Activated CD4-positive, alpha-beta T cell treated with anti-CD3 and anti-CD28 coated beads, Interleukin-2, Interleukin-6, amounts not matched to agents 100 ng/mL and 50 ng/mL, durations not matched to agents 16 hours and 8 hours (primary cell): ENCODE results near the gene MCM8.

Experiments used
- DNase-seq: peaks from one replicate; pipeline ENCODE4 v3.0.0-alpha.2; 2020

The MCM8 gene

GRCh38 chr20:5950271-5951031 is at the start of gene MCM8, which contains the start of gene TRMT6:
Gene MCM8 (plus strand): TSS chr20:5950652. CDS start chr20:5952016, 1,364 bp downstream.
Gene TRMT6 (minus strand): TSS chr20:5950533. CDS start chr20:5950405, 128 bp downstream.
- peak; percentile 98 for DNase-seq

GRCh38 chr20:5900908-5901307 is 49.5 kb upstream of the MCM8 start:
- DNase-seq = no peak

- DNase-seq = no peak
These were observed 41.5 kb upstream of the MCM8 start for GRCh38 chr20:5908981-5909380.

DNA sequence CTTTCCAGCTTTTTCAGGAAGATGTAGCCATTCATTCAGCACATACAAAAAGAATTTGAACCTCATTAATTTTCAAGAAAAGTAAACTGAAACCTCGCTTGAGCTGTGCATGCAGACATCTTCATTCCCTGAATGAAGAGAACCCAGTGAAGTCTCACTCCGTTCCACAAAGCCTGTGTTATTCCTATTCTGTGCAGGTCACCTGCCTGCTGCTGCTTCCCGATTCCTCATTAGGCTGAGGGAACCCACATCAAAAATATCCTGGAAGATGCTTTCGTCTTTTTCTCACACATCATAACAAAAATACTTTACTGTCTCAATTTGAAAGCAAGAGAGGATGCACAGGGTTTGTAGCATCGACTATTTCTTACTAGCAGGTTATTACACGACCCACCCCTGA is 40.3 kb upstream of the MCM8 start:
- DNase-seq = no peak

- DNase-seq = no peak
These were observed 37.3 kb upstream of the MCM8 start for GRCh38 chr20:5913166-5913565.

DNA sequence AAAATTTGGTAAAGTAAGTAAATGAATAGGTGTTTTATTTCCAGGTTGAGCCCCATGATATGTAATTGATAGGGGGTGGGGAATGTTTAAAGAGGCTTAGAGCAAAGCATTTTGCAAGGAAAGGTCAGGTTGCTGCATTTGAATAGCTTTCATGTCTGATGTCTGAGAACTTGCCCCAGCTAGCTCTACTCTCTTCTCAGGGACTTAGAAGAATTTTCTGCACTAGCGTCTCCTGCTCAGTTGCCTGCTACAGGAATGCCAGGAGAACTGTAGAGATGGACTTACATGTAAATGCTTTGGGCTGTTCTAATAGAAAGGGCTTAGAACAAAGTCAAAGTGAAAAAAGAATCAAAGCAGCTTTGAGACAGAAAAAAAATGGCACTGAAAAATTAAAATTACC is 35.6 kb upstream of the MCM8 start:
- no peak for DNase-seq

GRCh38 chr20:5918856-5919625 is 31.4 kb upstream of the MCM8 start:
- peak; percentile 69 for DNase-seq

DNA sequence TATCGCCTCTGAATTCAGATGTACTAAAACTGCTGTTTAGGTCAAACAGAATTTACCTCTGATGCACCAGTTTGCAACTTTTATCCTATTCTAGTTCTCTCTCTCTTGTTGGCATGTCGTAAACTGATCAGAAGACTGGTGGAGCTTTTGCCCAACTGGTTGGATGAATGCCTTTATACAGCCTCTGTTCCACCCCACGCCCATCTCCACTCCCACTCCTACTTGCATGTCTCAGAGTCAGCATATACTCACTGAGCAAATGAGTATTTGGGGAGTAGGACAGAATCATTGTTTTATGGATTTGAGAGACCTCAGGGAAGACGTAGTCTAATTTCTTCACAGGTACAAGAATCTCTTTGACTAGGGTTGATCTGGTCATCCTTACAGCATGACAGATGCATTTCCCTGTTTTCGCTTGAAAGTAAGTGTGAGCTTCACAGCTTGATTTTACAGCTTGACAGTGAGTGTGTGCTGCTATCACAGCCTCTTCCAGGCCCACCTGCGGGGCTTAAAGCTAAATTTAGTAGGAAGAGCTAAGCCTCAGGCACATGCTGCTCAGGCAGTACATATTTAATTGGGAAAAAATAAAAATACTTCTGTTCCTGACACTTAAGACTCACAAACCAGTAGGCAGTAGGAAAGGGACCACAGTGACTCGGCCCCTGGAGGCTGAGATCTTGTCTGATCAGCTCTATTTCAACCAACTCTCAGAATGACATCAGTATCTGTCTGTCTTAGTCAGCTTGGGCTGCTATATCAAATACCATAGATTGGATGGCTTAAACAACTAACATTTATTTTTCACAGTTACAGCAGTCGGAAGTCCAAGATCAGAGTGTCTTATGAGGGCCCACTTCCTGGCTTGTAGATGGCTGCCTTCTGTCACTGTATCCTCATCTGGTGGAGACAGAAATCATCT is 30.6 kb upstream of the MCM8 start:
- peak; percentile 59 for DNase-seq

DNA sequence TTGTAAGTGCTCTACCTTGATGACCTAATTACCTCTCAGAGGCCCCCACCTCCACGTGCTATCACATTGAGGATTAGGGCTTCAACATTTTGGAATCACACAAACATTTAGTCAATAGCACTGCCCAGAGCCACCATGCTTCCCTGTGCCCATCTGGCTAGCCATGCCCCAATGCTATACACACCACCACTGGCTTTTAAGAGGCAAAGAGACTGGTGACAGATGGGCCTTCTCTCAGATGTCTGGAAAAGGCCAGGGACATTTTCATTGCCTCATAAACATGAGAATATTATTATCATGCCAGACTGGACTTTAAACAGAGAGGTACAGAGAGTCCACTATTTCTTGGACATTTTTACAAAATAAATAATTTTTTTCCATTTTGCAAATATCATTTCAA is 29.9 kb upstream of the MCM8 start:
- DNase-seq = no peak

- no peak for DNase-seq
These were observed 27.0 kb upstream of the MCM8 start for GRCh38 chr20:5923493-5923892.

DNA sequence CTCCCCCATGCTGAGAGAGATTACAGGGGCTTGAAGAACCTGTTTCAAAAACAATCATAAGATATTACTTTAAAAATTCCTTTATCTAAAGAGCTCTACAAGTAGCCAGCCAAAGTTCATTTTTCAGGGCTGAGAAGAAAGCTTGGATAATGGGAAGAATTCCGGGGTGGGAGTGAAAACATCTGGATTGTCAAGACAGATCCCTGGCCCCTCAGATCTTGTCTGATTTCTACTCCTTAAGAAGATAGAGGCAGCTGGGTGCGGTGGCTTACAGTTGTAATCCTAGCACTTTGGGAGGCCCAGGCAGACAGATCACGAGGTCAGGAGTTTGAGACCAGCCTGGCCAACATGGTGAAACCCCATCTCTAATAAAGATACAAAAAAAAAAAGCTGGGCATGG is 24.9 kb upstream of the MCM8 start:
- DNase-seq = no peak

GRCh38 chr20:5927749-5928462 is 22.5 kb upstream of the MCM8 start:
- no peak for DNase-seq

GRCh38 chr20:5928836-5929715 is 21.4 kb upstream of the MCM8 start:
- no peak for DNase-seq

DNA sequence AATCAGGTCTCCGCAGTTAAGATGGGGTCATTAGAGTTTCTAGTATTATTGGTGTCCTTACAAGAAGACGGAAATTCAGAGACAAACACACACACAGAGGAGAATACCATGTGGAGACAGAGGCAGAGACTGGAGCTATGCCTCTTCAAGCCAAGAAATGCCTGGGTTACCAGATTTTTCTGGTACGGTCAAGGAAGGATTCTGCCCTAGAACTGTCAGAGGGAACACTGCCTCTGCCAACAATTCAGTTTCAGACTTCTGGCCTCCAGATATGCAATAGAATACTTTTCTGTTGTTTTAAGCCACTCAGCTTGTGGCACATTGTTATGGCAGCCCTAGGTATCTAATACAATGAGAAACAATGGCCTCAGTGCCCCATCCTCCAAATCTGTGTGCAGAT is 19.0 kb upstream of the MCM8 start:
- DNase-seq = no peak

GRCh38 chr20:5932796-5933195 is 17.7 kb upstream of the MCM8 start:
- DNase-seq = no peak

DNA sequence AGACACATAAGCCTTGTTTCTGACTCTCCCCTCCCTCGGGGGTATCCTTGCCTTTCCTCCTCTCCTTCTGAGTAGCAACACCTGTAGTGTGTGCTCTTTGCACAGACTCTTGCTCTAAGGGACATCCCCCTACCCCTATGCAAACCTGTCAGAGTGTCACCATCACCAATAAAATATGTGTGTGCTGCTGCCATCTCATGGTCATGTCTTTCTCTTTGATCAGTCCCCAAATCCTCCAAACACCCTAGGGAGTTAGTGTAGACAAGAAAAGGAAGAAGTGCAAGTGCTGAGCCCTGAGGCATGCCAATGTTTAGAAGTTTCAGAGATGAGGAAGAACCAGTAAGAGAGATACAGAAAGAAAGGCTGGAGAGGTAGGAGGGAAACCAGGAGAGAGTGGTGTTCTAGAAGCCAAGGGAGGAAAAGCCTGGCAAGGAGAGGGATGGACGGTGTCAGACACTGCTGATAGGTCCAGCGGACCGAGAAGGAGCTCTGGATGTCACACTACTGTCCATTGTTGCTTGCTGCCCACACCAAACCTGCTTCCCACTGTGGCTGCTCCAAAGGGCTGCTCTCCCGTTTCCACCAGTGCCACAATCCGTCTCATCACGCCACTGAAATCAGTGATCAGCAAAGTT is 16.5 kb upstream of the MCM8 start:
- DNase-seq = peak; percentile 36

DNA sequence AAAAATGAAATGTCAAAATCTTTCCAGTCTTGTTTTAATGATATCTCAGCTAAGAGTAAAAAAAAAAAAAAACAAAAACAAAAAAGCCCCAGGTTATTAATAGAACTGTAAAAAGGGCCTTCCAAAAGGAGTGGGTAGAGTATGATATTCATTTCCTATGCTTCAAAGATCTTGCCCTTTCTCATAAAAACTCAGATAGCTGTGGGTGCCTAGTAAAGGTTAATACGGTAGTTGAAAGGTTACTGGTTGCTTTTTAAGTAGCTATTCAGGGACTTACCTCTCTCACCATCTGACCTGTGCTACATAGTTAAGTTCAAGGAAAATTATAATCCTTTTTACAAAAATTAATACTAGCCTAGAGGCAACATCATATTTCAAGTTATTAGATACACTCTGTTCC is 15.1 kb upstream of the MCM8 start:
- DNase-seq = no peak

DNA sequence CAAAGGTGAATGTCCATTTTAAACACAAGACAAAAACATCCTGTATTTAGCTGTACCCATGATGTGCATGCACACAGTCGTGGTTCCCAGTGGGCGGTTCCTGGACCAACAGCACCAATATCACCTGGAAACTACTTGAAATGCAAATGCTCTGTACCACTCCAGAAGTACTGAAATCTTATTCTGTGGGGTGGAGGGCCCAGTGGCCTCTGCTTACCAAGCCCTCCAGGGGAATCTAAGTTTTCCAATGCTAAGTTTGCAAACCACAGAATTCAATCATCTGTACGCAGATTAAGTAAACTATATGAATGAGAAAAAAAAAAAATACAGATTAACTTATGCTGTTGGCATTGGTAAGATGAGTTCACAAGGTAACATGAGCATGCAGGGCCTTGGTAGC is 14.2 kb upstream of the MCM8 start:
- no peak for DNase-seq

DNA sequence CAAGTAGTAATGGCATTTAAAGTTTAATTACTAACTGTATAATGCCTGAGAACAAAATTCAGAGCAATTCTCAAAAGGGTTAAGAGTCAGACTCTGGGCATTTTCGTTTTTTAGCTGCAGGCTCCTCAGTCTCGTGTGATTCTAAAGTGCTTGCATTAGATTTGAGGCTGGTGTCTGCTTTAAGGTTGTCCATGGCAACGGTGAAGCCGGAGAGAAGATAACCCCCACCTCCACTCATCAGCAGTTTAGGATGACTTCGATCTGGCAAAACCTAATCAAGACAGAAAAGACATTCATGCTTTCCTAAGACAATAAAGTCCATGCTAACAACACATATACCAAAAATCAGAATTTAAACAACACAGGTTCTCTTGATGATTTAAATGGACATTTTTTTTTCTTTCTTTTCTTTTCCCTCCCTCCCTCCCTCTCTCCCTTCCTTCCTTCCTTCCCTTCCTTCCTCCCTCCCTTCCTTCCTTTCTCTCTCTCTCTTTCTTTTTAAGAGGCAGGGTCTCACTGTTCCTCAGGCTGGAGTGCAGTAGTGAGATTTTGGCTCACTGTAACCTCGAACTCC is 11.9 kb upstream of the MCM8 start:
- DNase-seq = no peak

GRCh38 chr20:5945963-5946362 is 4.5 kb upstream of the MCM8 start:
- peak; percentile 48 for DNase-seq

GRCh38 chr20:5947276-5947675 is 3.2 kb upstream of the MCM8 start:
- peak; percentile 79 for DNase-seq
